WTC11 (cell line): ENCODE measurements around the gene GTF3C4.

ENCODE experiments used
- CBFB ChIP-seq: sonication (generic); formaldehyde crosslinking; IDR thresholded peaks from 2 replicates; pipeline ENCODE4 v1.8.1; 2022; ENCODE audit warnings: mild to moderate bottlenecking, low read depth, missing genetic modification reagents
- ELF4 ChIP-seq: sonication (generic); formaldehyde crosslinking; IDR thresholded peaks from 2 replicates; pipeline ENCODE4 v1.8.1; 2022; ENCODE audit warnings: low read depth, mild to moderate bottlenecking, moderate library complexity, missing genetic modification reagents
- FOXP1 ChIP-seq: sonication (generic); formaldehyde crosslinking; IDR thresholded peaks from 2 replicates; pipeline ENCODE4 v1.8.0; 2022; ENCODE audit warnings: missing genetic modification reagents, mild to moderate bottlenecking, moderate library complexity, borderline replicate concordance
- TF ChIP-seq, protein P1 (sequence below): sonication (generic); formaldehyde crosslinking; IDR thresholded peaks from 2 replicates; pipeline ENCODE4 v1.8.0; 2022; ENCODE audit warnings: mild to moderate bottlenecking, missing genetic modification reagents
- TF ChIP-seq, protein P2 (sequence below): fragments of 200-600 bp; IDR thresholded peaks from 2 replicates; pipeline ENCODE4 v1.8.0; 2022; ENCODE audit warnings: antibody characterized with exemption
- TF ChIP-seq, protein P3 (sequence below): sonication (generic); formaldehyde crosslinking; IDR thresholded peaks from 2 replicates; pipeline ENCODE4 v1.8.0; 2022; ENCODE audit warnings: mild to moderate bottlenecking, missing genetic modification reagents
- TF ChIP-seq, protein P4 (sequence below): sonication (generic); formaldehyde crosslinking; IDR thresholded peaks from 2 replicates; pipeline ENCODE4 v1.8.1; 2022; ENCODE audit warnings: missing genetic modification reagents, borderline replicate concordance
- TF ChIP-seq, protein P5 (sequence below): sonication (generic); formaldehyde crosslinking; IDR thresholded peaks from 2 replicates; pipeline ENCODE4 v1.8.0; 2022; ENCODE audit warnings: missing genetic modification reagents
- TF ChIP-seq, protein P6 (sequence below): sonication (generic); formaldehyde crosslinking; IDR thresholded peaks from 2 replicates; pipeline ENCODE4 v1.8.1; 2022; ENCODE audit warnings: low read depth, mild to moderate bottlenecking, moderate library complexity, missing genetic modification reagents, borderline replicate concordance

DNA sequence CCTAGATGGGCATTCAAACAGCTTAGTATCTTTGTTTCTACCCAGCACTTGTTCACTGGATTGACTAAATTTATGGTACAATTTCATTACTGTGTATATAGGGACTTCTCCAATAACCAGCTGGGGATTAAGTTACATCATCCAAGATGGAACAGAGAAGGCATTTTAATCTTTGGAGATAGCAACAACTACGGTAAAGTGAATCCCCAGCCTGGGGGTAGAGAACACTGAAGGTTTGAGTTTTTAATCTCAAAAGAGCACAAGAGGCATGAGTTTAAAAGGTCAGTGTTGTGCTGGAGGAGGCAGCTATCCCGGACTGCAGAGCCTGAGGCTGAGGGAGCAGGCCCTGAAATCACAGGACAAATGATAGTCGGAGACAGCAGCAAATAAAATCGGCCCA lies 29.0 kb upstream of the GTF3C4 start:
- TF ChIP-seq FOXP1 (CRISPR knock-in tag) (no peak), ELF4 (CRISPR knock-in tag) (no peak), CBFB (CRISPR knock-in tag) (no peak)
- TF ChIP-seq, protein P1, sequence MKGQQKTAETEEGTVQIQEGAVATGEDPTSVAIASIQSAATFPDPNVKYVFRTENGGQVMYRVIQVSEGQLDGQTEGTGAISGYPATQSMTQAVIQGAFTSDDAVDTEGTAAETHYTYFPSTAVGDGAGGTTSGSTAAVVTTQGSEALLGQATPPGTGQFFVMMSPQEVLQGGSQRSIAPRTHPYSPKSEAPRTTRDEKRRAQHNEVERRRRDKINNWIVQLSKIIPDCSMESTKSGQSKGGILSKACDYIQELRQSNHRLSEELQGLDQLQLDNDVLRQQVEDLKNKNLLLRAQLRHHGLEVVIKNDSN (CRISPR knock-in tag), result no peak
- TF ChIP-seq, protein P2, sequence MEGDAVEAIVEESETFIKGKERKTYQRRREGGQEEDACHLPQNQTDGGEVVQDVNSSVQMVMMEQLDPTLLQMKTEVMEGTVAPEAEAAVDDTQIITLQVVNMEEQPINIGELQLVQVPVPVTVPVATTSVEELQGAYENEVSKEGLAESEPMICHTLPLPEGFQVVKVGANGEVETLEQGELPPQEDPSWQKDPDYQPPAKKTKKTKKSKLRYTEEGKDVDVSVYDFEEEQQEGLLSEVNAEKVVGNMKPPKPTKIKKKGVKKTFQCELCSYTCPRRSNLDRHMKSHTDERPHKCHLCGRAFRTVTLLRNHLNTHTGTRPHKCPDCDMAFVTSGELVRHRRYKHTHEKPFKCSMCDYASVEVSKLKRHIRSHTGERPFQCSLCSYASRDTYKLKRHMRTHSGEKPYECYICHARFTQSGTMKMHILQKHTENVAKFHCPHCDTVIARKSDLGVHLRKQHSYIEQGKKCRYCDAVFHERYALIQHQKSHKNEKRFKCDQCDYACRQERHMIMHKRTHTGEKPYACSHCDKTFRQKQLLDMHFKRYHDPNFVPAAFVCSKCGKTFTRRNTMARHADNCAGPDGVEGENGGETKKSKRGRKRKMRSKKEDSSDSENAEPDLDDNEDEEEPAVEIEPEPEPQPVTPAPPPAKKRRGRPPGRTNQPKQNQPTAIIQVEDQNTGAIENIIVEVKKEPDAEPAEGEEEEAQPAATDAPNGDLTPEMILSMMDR, result no peak
- TF ChIP-seq, protein P3, sequence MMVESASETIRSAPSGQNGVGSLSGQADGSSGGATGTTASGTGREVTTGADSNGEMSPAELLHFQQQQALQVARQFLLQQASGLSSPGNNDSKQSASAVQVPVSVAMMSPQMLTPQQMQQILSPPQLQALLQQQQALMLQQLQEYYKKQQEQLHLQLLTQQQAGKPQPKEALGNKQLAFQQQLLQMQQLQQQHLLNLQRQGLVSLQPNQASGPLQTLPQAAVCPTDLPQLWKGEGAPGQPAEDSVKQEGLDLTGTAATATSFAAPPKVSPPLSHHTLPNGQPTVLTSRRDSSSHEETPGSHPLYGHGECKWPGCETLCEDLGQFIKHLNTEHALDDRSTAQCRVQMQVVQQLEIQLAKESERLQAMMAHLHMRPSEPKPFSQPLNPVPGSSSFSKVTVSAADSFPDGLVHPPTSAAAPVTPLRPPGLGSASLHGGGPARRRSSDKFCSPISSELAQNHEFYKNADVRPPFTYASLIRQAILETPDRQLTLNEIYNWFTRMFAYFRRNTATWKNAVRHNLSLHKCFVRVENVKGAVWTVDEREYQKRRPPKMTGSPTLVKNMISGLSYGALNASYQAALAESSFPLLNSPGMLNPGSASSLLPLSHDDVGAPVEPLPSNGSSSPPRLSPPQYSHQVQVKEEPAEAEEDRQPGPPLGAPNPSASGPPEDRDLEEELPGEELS, result no peak
- TF ChIP-seq, protein P4, sequence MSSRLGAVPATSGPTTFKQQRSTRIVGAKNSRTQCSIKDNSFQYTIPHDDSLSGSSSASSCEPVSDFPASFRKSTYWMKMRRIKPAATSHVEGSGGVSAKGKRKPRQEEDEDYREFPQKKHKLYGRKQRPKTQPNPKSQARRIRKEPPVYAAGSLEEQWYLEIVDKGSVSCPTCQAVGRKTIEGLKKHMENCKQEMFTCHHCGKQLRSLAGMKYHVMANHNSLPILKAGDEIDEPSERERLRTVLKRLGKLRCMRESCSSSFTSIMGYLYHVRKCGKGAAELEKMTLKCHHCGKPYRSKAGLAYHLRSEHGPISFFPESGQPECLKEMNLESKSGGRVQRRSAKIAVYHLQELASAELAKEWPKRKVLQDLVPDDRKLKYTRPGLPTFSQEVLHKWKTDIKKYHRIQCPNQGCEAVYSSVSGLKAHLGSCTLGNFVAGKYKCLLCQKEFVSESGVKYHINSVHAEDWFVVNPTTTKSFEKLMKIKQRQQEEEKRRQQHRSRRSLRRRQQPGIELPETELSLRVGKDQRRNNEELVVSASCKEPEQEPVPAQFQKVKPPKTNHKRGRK, result no peak
- TF ChIP-seq, protein P5, sequence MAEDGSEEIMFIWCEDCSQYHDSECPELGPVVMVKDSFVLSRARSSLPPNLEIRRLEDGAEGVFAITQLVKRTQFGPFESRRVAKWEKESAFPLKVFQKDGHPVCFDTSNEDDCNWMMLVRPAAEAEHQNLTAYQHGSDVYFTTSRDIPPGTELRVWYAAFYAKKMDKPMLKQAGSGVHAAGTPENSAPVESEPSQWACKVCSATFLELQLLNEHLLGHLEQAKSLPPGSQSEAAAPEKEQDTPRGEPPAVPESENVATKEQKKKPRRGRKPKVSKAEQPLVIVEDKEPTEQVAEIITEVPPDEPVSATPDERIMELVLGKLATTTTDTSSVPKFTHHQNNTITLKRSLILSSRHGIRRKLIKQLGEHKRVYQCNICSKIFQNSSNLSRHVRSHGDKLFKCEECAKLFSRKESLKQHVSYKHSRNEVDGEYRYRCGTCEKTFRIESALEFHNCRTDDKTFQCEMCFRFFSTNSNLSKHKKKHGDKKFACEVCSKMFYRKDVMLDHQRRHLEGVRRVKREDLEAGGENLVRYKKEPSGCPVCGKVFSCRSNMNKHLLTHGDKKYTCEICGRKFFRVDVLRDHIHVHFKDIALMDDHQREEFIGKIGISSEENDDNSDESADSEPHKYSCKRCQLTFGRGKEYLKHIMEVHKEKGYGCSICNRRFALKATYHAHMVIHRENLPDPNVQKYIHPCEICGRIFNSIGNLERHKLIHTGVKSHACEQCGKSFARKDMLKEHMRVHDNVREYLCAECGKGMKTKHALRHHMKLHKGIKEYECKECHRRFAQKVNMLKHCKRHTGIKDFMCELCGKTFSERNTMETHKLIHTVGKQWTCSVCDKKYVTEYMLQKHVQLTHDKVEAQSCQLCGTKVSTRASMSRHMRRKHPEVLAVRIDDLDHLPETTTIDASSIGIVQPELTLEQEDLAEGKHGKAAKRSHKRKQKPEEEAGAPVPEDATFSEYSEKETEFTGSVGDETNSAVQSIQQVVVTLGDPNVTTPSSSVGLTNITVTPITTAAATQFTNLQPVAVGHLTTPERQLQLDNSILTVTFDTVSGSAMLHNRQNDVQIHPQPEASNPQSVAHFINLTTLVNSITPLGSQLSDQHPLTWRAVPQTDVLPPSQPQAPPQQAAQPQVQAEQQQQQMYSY (CRISPR knock-in tag), result no peak
- TF ChIP-seq, protein P6, sequence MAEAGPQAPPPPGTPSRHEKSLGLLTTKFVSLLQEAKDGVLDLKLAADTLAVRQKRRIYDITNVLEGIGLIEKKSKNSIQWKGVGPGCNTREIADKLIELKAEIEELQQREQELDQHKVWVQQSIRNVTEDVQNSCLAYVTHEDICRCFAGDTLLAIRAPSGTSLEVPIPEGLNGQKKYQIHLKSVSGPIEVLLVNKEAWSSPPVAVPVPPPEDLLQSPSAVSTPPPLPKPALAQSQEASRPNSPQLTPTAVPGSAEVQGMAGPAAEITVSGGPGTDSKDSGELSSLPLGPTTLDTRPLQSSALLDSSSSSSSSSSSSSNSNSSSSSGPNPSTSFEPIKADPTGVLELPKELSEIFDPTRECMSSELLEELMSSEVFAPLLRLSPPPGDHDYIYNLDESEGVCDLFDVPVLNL (CRISPR knock-in tag), result no peak
